HepG2 (cell line): ENCODE measurements around the gene ERVH48-1. TPM values are rescaled to one million over a fixed set of nuclear protein-coding genes. Genes with fewer than 3 reads are reported as not detected.
A peak's percentile ranks its signal among the peaks of the same experiment; 100 is the strongest.

ENCODE experiments used
- CBX5 ChIP-seq: sonication (generic); formaldehyde crosslinking; IDR thresholded peaks from 2 replicates; pipeline ENCODE4 v1.4.0; 2020; ENCODE audit warnings: missing genetic modification reagents, borderline replicate concordance
- KDM1A ChIP-seq: IDR thresholded peaks from 2 replicates; pipeline ENCODE4 v1.6.1; 2016; ENCODE audit warnings: missing compliant biosample characterization
- MAF1 ChIP-seq: sonication (generic); formaldehyde crosslinking; IDR thresholded peaks from 2 replicates; pipeline ENCODE4 v1.5.0; 2020; ENCODE audit warnings: missing genetic modification reagents, borderline replicate concordance
- MIER2 ChIP-seq: IDR thresholded peaks from 2 replicates; pipeline ENCODE4 v1.6.1; 2016; ENCODE audit warnings: missing biosample characterization, missing genetic modification reagents
- POLR2AphosphoS5 ChIP-seq: IDR thresholded peaks from 2 replicates; pipeline ENCODE4 v1.6.1; 2012; ENCODE audit warnings: low read depth, low read length
- RAD21 ChIP-seq: fragments of 450-650 bp; formaldehyde crosslinking; IDR thresholded peaks from 2 replicates; pipeline ENCODE4 v1.5.0; 2020; ENCODE audit warnings: mild to moderate bottlenecking
- RARG ChIP-seq: sonication (generic); formaldehyde crosslinking; IDR thresholded peaks from 2 replicates; pipeline ENCODE4 v1.4.0; 2020; ENCODE audit warnings: low read depth, mild to moderate bottlenecking, missing genetic modification reagents
- RBM39 ChIP-seq: fragments of 200-400 bp; formaldehyde crosslinking; IDR thresholded peaks from one replicate; pipeline ENCODE4 v1.6.1; 2018; ENCODE audit warnings: antibody characterized with exemption, mild to moderate bottlenecking, low read depth, low read length; ENCODE audit not compliant: poor library complexity, severe bottlenecking
- SP4 ChIP-seq: sonication (generic); formaldehyde crosslinking; IDR thresholded peaks from 2 replicates; pipeline ENCODE4 v1.8.1; 2023; ENCODE audit warnings: mild to moderate bottlenecking, missing genetic modification reagents
- ZNF253 ChIP-seq: sonication (generic); formaldehyde crosslinking; IDR thresholded peaks from 2 replicates; pipeline ENCODE4 v1.8.0; 2022; ENCODE audit warnings: mild to moderate bottlenecking, missing genetic modification reagents, borderline replicate concordance
- ZNF430 ChIP-seq: sonication (generic); formaldehyde crosslinking; IDR thresholded peaks from 2 replicates; pipeline ENCODE4 v1.9.0; 2021; ENCODE audit warnings: mild to moderate bottlenecking, missing genetic modification reagents
- ZNF547 ChIP-seq: sonication (generic); formaldehyde crosslinking; IDR thresholded peaks from 2 replicates; pipeline ENCODE4 v1.5.1; 2020; ENCODE audit warnings: mild to moderate bottlenecking, missing genetic modification reagents
- polyA plus RNA-seq, 8 experiments: library from polyadenylated mRNA; depleted of rRNA in 3 of 8; stranded (reverse) in 7 of 8; unstranded in 1 of 8; fragments of >200 nt; fragmentation: Illumina TruSeq in 4 of 8; extraction: Trizol in 4 of 8; gene quantifications; 2 replicates each; pipeline versions ENCODE4 v1.2.1 to v1.2.3, GENCODE V29; 2011 to 2016; ENCODE audit warnings: low read depth in 4 of 8, missing spikeins in 1 of 8, mixed read lengths in 1 of 8; ENCODE audit not compliant: insufficient read depth in 1 of 8
- total RNA-seq, 5 experiments: library from RNA; depleted of rRNA; stranded (reverse); fragments of >200 nt; fragmentation: Illumina TruSeq; extraction: Trizol; gene quantifications; 2 replicates each; pipeline ENCODE4 v1.2.3, GENCODE V29; 2016; ENCODE audit warnings: low read depth in 1 of 5
- TF ChIP-seq, protein P1 (sequence below): sonication (generic); formaldehyde crosslinking; IDR thresholded peaks from 2 replicates; pipeline ENCODE4 v1.4.0; 2020; ENCODE audit warnings: missing genetic modification reagents
- TF ChIP-seq, protein P2 (sequence below): IDR thresholded peaks from 2 replicates; pipeline ENCODE4 v1.6.1; 2012; ENCODE audit warnings: inconsistent platforms
- TF ChIP-seq, protein P3 (sequence below): sonication (generic); formaldehyde crosslinking; IDR thresholded peaks from 2 replicates; pipeline ENCODE4 v1.8.1; 2023; ENCODE audit warnings: missing genetic modification reagents, inconsistent platforms, borderline replicate concordance
- TF ChIP-seq, protein P4 (sequence below): IDR thresholded peaks from 2 replicates; pipeline ENCODE4 v1.6.1; 2016; ENCODE audit warnings: missing compliant biosample characterization, missing genetic modification reagents, borderline replicate concordance

Gene ERVH48-1
- total and polyA plus RNA-seq, 2 of the 13 experiments (the other 11 are each of a cell fraction or from before 2014, with no cell fraction given), result 1.8 TPM; not detected in 1

DNA sequence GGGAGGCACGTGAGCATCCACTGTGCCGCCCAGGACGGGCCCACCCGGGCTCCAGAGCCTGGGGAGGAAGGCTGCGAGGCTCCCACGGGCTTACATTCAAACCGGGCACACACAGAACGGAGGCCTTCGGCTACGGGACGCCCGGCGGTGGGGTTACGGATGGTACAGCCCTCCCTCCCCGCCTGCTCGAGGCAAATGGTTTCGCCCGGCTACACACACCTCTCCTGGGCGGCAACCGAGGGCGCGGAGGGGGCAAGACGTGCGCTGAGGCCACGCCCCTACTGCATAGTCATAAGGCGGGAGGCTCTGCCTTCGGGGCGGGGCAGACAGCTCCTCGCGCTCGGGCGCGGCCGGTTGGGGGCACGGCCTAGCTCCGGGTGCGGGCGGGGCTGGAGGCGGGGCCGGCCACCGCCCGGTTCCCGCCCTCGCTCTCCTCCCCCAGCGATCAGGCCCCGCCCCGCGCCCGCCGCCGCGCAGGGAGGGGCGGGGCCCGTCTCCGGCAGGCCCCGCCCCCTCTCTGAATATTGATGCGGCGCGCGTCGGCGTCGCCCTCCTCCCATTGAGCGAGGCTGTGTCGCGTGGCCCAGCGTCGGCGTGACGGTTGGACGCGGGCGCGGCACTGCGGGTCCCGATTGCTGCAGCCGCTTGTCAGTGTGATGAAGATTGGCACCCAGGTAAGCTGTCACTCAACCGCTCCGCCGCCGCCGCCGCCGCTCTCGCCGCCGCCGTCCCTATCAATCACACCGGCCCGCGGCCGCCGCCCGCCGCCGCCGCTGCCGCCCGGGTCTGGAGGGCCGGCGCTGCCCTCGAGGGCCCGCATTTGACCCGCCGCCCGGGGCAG lies 48.8 kb upstream of the ERVH48-1 start, which contains the start of gene PKNOX1 (continued):
- TF ChIP-seq, protein P1, sequence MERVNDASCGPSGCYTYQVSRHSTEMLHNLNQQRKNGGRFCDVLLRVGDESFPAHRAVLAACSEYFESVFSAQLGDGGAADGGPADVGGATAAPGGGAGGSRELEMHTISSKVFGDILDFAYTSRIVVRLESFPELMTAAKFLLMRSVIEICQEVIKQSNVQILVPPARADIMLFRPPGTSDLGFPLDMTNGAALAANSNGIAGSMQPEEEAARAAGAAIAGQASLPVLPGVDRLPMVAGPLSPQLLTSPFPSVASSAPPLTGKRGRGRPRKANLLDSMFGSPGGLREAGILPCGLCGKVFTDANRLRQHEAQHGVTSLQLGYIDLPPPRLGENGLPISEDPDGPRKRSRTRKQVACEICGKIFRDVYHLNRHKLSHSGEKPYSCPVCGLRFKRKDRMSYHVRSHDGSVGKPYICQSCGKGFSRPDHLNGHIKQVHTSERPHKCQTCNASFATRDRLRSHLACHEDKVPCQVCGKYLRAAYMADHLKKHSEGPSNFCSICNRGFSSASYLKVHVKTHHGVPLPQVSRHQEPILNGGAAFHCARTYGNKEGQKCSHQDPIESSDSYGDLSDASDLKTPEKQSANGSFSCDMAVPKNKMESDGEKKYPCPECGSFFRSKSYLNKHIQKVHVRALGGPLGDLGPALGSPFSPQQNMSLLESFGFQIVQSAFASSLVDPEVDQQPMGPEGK (CRISPR knock-in tag), result peak; percentile 76
- no peak for TF ChIP-seq KDM1A
- TF ChIP-seq SP4 (CRISPR knock-in tag), result peak; percentile 98
- TF ChIP-seq, protein P2, sequence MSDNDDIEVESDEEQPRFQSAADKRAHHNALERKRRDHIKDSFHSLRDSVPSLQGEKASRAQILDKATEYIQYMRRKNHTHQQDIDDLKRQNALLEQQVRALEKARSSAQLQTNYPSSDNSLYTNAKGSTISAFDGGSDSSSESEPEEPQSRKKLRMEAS, result peak; percentile 87
- TF ChIP-seq RAD21 (CRISPR knock-in tag), result 0 out of 2 replicates have a peak, but pooled peaks have one; percentile 16
- no peak for TF ChIP-seq RARG (CRISPR knock-in tag)
- TF ChIP-seq MAF1 (CRISPR knock-in tag), result no peak
- TF ChIP-seq MIER2 (CRISPR knock-in tag), result no peak
- peak; percentile 86 for TF ChIP-seq ZNF430 (CRISPR knock-in tag)
- 0 out of 2 replicates have a peak, but pooled peaks have one; percentile 33 for TF ChIP-seq ZNF547 (CRISPR knock-in tag)
- TF ChIP-seq RBM39, result peak; percentile 79
- TF ChIP-seq, protein P3, sequence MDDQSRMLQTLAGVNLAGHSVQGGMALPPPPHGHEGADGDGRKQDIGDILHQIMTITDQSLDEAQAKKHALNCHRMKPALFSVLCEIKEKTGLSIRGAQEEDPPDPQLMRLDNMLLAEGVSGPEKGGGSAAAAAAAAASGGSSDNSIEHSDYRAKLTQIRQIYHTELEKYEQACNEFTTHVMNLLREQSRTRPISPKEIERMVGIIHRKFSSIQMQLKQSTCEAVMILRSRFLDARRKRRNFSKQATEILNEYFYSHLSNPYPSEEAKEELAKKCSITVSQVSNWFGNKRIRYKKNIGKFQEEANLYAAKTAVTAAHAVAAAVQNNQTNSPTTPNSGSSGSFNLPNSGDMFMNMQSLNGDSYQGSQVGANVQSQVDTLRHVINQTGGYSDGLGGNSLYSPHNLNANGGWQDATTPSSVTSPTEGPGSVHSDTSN (CRISPR knock-in tag), result peak; percentile 93; the same call in 1 of the 2 replicates
- TF ChIP-seq POLR2AphosphoS5, result peak; percentile 39; the same call in 1 of the 2 replicates
- TF ChIP-seq ZNF253 (CRISPR knock-in tag), result no peak
- TF ChIP-seq, protein P4, sequence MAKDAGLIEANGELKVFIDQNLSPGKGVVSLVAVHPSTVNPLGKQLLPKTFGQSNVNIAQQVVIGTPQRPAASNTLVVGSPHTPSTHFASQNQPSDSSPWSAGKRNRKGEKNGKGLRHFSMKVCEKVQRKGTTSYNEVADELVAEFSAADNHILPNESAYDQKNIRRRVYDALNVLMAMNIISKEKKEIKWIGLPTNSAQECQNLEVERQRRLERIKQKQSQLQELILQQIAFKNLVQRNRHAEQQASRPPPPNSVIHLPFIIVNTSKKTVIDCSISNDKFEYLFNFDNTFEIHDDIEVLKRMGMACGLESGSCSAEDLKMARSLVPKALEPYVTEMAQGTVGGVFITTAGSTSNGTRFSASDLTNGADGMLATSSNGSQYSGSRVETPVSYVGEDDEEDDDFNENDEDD (CRISPR knock-in tag), result peak; percentile 70
- TF ChIP-seq CBX5 (CRISPR knock-in tag), result no peak
- TF ChIP-seq, all 625 proteins: peak for 156
